ENCODE measurements around the gene KCTD17. TPM values are rescaled to one million over a fixed set of nuclear protein-coding genes. Genes with fewer than 3 reads are reported as not detected.
A peak's percentile ranks its signal among the peaks of the same experiment; 100 is the strongest.

The KCTD17 gene
- total RNA-seq, 1 donor from 2014 or later: 42.2 TPM

DNA sequence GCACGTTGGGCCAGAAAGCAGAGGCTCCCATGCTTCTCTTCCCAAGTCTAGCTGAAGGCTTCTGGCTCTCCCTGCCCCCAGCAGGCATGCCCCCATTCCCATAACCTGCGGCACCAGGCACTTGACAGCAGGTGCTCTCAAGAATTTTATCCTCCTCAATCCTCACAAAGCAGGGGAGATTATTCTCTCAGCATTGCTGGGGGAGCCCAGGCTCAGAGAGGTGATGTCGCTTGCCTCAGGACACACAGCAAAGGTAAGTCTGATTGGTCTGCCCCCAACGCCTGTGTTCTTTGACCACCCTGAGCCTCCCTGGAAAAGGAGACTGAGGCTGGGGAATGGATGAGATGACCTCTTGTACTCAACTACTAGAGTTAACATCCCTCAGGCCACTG, 37.1 kb upstream of the KCTD17 start:
- Mint-ChIP-seq H3K27me3 (ENCODE audit: low read depth) (peaks cover 2% of the 10 kb centered on the region), H3K9me3 (no peaks in the 10 kb centered on the region), H3K27ac (no peak overlapping the region), H3K36me3 (no peaks in the 10 kb centered on the region), H3K4me3 (no peak overlapping the region), H3K4me1 (peaks cover 9% of the 10 kb centered on the region)
- DNase-seq (ENCODE audit: low spot score in 2 of 2, unreplicated experiment in 2 of 2): no peak
- TF ChIP-seq CTCF (IDR thresholded peaks at IDR 0.05; ENCODE audit: unreplicated experiment): no peak

DNA sequence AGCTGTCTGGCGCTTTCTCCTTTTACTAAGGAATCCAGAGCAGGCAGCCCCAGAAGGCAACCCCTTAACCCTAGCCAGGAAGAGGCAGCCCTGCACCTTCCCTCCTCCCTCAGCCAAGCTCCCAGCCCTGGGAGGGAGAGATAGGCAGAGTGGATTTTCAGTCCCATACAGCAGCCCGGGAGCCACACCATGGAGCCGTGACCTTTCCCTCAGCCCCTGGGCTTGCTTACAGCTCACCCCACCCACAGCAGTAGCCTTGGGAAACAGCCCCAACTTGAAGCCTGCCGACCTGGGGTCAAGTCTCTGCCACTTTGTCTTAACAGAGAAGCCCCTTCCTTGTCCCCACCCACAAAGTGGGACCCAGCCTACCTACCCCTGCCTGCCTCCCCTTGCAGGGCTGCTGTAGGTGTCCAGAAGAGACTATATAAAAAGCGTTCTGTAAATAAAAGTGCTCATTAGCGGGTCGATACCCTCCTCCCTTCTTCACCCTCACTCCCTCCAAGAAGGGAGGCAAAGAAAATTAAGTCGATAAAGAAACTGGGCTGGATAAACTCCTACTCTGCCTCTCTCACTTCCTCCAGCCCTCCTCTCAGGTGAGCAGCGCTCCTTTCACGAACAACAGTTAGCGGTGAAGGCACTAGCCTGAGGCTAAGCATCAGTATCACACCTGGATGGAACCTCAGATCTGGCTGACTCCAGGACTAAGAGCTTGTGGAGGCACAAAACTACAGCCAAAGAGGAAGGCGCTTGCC, 36.5 kb upstream of the KCTD17 start:
- Mint-ChIP-seq H3K9me3 (no peaks in the 10 kb centered on the region), H3K4me1 (peaks cover 10% of the 10 kb centered on the region), H3K36me3 (no peaks in the 10 kb centered on the region), H3K27ac (no peak overlapping the region), H3K4me3 (no peak overlapping the region), H3K27me3 (ENCODE audit: low read depth) (no peaks in the 10 kb centered on the region)
- DNase-seq (ENCODE audit: low spot score in 2 of 2, unreplicated experiment in 2 of 2): no peak
- TF ChIP-seq CTCF (IDR thresholded peaks at IDR 0.05; ENCODE audit: unreplicated experiment): no peak

- DNase-seq (ENCODE audit: low spot score in 2 of 2, unreplicated experiment in 2 of 2): no peak
- peaks cover 16% of the 10 kb centered on the region for H3K4me1 Mint-ChIP-seq
- H3K27me3 Mint-ChIP-seq (ENCODE audit: low read depth): no peaks in the 10 kb centered on the region
- H3K9me3 Mint-ChIP-seq: no peaks in the 10 kb centered on the region
- no peak overlapping the region for H3K4me3 Mint-ChIP-seq
- no peaks in the 10 kb centered on the region for H3K36me3 Mint-ChIP-seq
- H3K27ac Mint-ChIP-seq: no peak overlapping the region
- TF ChIP-seq CTCF (IDR thresholded peaks at IDR 0.05; ENCODE audit: unreplicated experiment): no peak
Observed at GRCh38 chr22:37015587-37015878, 36.0 kb upstream of the KCTD17 start.

- peaks cover 20% of the 10 kb centered on the region for H3K4me1 Mint-ChIP-seq
- DNase-seq (ENCODE audit: low spot score in 2 of 2, unreplicated experiment in 2 of 2): no peak
- H3K27me3 Mint-ChIP-seq (ENCODE audit: low read depth): no peaks in the 10 kb centered on the region
- TF ChIP-seq CTCF (IDR thresholded peaks at IDR 0.05; ENCODE audit: unreplicated experiment): no peak
- peak overlapping the region; percentile 15 for H3K4me3 Mint-ChIP-seq
- H3K9me3 Mint-ChIP-seq: no peaks in the 10 kb centered on the region
- no peak overlapping the region for H3K27ac Mint-ChIP-seq
- H3K36me3 Mint-ChIP-seq: no peaks in the 10 kb centered on the region
Observed at GRCh38 chr22:37016134-37016910, 35.2 kb upstream of the KCTD17 start.

- no peak for DNase-seq (ENCODE audit: low spot score in 2 of 2, unreplicated experiment in 2 of 2)
- peaks cover 24% of the 10 kb centered on the region for H3K4me1 Mint-ChIP-seq
- H3K9me3 Mint-ChIP-seq: no peaks in the 10 kb centered on the region
- peak overlapping the region; percentile 6 for H3K27ac Mint-ChIP-seq
- H3K27me3 Mint-ChIP-seq (ENCODE audit: low read depth): no peaks in the 10 kb centered on the region
- H3K36me3 Mint-ChIP-seq: no peaks in the 10 kb centered on the region
- TF ChIP-seq CTCF (IDR thresholded peaks at IDR 0.05; ENCODE audit: unreplicated experiment): no peak
- H3K4me3 Mint-ChIP-seq: peak overlapping the region; percentile 24
Observed at GRCh38 chr22:37017356-37017755, 34.2 kb upstream of the KCTD17 start.

Measured in mesothelial cell of epicardium (in vitro differentiated cells).